NCI-H2107 (cell line): ENCODE measurements around the gene PACRG.
"Not testable (repeated sequence)": the region's sequence is repeated elsewhere in the genome, so short reads cannot be mapped to it uniquely, and the experiment has no call there.

Experiments
- DNase-seq: peaks from one replicate; lab custom pipeline; 2025; lab: John Stamatoyannopoulos, UW

The PACRG gene

DNA sequence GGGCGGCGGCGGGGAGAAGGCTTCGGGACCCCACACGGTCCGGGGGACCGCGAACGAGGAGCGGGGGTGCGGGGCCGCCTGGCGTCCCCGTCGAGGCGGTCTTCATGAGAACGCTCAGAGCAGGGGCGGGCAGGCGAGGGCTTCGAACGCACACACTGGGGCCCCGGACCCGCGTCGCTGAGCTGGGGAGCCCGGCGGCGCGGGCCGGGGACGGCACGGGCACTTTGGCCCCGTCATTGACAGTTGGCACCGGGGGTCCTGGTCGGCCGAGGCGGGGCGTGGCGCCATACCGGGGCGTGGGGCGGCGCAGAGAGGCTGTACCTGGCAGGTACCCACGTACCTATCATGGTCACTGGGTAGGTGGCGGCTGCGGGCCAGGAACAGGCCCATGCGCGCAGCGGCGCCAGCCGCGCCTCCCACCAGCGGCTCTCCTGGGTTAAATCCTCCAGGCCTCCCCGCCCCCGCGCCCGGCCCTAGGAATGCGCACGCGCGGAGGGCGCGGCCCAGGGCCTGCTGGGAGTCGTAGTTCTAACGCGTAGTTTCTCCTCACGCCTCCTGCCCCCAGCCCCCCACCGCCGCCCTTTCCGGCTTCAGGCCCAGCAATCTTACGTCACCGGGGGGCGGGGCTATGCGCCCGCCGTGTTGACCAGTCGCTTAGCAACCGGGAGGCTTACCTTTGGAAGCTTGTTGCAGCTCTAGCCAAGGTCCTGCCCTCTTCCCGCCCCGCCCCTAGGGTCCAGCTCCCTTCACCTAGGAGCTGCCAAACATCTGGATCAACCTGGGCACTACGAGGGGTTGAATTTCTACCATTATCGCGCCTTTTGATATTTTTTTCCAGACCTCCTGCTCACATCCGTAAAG, at the start of gene PACRG, which contains the start of gene PRKN:
Gene PACRG, plus strand, starts transcription at position 653 of the 861 bp plus-strand sequence.
Gene PRKN, minus strand, starts transcription at position 445 of the 861 bp plus-strand sequence.
- DNase-seq = peak; percentile 85

DNA sequence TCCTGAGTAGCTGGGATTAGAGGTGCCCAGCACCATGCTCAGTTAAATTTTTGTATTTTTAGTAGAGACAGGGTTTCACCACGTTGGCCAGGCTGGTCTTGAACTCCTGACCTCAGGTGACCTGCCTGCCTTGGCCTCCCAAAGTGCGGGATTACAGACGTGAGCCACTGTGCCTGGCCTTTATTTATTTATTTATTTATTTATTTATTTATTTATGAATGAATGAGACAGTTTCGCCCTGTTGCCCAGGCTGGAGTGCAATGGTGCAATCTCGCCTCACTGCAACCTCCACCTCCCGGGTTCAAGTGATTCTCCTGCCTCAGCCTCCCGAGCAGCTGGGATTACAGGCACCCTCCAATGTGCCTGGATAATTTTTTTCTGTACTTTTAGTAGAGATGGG, 48.9 kb upstream of the PACRG start:
- not testable (repeated sequence) for DNase-seq

DNA sequence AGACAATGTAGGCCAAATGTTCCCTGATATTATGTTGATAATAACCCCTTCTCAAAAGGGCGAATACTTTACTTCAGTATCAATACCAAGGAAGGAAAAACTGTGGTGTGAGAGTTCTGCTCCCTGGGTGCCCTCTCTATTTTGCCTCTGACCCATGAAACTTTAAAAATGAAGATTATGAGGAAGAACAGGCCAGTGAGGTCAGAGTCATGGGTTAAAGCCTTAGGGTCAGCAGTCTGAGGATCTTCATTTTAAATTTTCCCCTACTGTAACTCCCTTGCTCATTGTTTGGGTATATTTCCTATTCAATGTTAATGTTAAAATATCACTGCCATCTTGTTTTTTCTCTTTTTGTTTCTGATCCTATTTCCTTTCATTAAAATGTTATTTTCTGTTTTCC, 48.1 kb upstream of the PACRG start:
- DNase-seq = no peak

DNA sequence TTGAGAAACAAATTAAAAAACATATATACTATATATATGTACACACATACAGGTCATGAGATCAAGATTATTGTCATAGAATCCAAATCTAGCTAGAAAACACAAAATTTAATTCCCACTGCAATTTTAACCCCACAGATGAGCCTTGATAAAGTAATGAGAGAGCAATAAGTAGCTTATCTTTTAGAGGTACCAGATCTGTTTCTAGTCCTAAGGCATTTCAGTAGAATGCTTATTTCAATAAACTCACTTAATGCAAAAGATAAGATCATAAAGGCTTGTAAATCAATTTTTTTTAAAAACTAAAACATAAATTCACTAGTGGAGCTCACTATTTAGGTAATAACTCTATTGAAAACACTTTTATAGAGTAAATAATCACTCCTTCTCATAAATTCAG, 47.4 kb upstream of the PACRG start:
- no peak for DNase-seq

DNA sequence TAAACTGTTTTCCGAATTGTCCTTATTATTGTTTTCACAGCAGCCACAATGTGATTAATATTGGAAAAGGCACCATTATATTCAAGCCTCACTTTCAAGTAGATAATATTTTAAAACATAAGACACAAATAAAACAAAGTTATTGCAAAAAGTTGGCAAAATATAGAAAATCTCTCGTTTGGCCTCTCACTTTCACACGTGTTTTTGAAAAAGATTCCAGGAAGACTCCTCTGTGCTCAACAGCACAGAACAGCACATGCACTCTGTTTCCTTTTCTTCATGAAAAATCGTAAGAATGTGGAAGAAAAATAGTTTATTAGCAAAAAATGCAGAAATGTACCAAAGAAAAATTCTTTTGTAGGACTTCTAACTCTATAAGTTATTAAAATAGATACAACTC, 46.9 kb upstream of the PACRG start:
- DNase-seq = no peak

DNA sequence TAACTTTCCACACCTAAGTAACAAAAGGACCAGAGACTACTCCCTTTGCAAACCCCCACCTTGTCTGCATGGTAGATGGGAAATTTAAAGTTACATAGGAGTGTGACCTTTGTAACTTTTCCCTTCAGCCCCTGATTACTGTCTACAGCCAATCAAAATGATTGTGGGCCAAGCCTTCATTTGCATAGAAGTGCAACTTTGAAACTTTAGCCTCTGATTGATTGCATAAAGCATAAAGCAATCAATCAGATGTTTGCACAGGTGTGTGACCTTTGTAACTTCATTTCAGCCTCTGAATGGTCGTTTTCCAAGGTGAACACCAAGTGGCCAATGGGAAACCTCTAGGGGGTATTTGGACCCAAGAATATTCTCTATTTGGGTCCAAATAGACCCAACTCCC, 46.3 kb upstream of the PACRG start:
- no peak for DNase-seq

DNA sequence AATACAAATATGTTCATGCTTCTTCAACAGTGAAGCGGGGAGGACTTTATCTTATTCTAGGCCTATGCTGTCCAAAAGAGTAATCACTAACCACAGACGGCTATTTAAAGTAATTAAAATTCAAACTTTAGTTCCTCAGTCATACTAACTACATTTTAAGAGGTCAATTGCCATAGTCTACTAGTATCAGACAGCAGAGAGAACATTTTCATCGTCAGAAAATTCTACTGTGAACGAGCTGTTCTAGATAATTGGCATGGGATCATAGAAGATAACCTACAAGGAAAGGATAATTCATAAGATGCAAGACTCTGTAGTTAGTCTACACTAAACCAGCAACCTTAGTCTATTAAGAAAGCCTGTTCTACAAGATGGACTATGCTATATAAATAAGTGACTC, 44.6 kb upstream of the PACRG start:
- no peak for DNase-seq

DNA sequence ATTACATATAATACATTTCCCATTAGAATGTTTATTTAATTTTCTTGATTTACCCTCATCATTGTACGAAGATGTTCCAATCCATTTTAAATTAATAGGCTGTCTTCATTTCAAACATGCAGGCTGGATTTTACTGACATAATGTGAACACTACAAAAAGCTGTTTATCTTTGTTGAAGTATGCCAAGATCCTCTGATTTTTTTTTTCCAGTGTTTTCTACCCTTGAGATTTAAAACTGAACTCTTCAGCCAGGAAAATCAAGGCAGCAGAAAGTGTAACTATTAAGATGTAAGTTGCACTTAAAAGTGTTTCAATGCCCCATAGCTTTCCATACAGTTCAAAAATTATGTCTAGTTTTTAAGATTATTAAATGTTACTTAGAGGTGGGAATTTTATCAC, 43.7 kb upstream of the PACRG start:
- DNase-seq = no peak

DNA sequence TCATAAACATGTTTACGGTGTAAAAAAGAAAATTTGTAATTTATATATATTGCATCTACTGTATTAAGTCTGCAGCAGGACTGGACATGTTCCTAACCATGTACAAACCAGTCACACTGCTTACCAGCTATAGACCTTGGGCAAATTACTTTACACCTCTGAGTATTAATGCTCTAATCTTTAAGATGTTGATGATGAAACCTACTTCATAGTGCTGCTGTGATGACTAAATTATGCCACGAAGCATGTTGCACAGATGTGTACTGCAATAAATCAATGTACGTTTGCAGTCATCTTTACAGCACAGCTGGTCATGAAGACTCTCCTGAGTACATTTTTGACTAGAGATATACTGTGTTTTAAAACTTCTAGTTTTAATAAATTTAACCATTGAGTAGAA, 42.8 kb upstream of the PACRG start:
- DNase-seq = no peak

DNA sequence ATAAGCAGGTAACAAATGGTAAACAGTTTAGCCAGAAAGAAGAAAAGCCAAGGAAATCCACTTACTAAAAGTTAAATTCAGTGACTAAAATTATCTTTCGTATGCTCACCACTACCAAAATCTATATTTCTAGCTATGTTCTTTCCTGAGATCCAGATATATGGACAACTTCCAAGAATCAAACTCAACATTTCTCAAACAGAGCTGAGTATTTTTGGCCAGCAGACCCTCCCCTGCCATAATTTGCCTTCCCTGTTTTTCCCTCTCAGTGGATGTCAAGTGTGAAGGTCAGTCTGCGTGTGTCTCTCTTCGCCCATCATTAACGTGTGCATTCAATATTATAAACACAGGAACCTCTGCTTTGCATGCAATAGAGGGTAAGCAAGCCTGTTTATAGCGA, 42.2 kb upstream of the PACRG start:
- no peak for DNase-seq

DNA sequence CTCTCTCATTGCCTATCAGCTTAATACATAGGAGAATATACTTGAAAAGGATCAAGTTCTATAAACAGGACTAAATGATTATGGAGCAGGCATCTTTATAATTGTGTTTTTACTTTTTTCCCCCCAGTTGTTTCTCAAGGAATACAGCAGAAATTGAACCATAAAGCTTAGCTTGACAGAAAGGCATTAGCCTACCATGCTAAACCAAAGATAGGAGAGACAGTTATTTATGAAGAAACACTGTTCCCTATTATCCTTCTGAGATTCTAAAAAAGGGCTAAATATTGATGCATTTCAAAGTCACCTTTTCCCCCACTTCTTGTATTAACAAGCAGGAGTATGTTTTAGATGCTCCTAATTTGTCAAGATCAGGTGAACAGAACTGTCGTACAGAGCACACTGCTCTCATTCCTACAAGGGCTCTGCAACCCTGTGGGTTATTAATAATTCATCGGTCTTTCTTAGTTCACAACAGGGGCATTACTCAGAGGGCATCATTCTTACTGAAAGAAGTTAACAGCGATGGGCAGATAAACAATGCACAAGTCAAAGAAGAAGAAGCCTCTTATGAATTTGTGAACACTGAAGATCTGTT, 38.9 kb upstream of the PACRG start:
- no peak for DNase-seq

DNA sequence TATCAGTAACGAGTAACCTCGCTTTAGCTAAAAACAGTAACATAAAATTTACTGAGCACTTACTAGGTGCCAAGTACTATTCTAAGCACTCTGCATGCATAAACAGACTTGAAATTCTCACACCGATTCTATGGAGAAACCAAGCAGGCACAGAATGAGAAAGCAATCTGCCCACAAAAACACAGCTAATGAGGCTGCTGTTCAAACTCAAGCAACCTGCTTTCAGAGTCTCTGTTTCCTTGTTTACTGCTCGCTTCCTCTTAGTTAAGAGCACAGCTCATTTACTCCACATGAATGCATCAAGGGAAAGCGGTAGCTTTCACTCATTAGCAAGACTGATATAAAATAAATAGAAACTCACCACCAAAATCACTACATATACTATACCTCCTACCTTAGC, 37.6 kb upstream of the PACRG start:
- DNase-seq = no peak

DNA sequence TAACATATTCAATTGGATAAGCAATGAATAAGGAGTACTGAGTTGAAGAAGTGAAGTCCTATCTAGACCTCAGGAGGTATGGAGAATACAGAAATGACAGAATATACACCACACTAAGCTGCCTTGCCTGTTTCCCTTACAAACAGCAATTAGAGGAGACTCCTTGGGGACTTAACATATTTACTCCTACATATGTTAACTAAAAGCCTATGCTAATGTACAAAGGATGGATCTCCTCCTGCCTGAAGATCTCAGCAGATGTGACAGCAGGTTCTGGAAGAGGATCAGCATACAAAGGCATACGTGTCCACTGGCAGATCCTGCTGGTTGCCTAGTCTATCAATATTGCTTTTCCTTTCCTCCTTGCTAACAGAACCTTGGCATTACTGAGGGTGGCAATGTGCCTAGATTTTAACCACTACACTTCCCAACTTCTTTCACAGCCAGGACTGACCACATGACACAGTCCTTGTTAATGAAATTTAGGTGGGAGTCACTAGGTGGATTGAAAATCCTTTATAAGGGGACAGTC, 29.8 kb upstream of the PACRG start:
- DNase-seq = no peak

DNA sequence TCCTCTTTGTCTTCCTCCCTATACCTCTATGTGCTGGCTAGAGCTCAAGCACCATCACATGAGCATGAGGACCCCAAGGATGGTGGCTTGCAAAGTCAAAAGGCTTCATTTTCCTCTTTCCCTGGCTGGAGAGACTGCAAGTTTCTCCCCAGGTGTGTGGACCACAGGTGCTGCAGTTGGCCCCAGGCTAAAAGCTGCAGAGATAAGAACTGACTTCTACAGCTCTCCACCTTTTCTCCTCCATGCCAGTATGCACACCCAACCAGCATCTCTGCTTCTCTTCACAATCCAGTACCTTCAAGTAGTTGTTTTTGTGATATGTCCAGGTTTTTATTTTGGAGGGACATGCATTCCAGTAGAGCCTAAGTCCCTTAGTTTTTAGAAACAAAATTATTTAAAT, 29.3 kb upstream of the PACRG start:
- DNase-seq = no peak

DNA sequence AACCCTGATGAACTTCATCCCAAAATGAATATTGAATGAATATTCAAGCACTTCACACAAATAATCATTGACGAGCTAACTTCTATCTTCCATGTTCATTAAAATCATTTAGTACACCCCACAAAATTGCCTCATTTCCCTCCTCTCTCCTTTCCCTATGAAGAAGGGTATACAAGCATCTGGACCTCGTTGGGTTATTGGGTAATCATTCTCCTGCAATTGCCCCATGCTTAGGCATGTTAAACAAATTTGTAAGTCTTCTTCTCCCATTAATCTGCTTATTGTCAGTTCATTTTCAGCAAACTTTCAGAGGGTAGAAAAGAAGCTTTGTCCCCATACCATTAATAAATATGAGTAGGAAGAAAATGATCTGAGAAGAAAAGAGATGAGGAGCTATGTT, 27.8 kb upstream of the PACRG start:
- no peak for DNase-seq

DNA sequence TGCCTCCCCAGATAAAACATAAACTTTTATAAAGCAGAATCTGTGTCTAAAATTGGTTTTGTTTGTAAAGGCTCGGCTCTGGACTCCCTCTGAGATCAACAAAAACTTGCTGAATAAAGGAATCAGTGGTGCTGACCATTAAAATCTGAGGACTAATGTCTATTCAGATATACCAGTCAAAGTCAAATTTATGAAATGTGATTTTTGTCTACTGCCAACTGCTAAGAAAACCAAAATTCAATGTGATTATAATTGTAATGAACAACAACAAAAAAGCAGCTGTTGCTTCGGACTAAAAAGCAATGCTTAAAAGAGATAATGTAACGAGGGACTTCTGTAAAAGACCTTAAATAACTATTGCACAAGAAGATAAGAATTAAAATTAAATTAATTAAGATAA, 26.8 kb upstream of the PACRG start:
- DNase-seq = no peak

DNA sequence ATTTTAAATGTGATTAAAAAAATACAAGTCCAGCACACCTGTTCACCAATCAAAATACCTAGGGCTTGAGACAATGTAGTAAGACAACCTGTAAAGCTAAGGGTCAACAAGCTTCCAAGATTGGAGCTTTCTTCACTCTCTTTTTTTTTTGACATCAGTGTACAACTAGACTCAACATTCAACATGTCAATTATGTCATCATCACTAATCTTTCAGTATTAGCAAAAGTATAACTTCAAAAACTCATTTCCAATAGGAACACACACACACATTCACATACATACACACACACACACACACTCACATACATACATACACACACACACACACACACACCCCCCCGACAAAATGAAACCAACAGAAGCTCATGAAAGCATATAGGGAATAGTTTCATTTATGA, 26.2 kb upstream of the PACRG start:
- DNase-seq = no peak

DNA sequence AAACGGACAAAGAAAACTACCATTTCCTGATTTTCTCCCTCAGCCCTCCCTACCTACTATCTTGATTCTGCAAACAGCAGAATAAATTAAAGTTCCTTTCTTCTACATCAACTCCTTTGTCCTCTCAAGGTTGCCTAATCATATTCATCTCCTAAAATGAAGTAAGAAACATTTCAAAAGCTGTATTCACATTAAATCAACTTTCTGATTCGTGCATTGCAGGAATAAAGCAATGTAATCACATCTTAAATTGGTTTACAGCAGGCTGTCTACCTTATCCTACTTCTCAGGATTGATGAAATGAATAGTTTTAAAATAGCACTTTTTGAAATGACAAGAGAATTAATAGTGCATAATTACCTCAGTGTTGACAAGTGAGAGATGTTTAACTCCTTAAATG, 25.3 kb upstream of the PACRG start:
- no peak for DNase-seq

DNA sequence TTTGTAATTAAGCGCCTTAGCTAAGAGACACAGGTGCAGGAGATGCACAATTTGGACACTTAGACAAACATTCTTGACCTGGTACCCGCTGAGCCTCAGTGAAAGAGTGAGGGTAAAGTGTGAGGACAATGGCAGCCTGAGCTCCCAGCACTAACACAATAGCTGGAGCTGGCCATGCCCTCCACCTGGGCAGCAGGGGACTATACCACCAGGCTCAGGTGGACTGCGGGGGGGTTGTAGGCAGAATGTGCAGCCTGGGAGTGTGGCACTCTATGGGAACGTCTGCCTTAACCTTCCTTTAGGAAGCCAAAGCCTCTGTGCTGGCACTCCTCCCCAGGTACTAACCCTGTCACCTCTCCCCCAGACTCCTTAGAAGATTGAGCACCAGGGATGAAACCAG, 23.8 kb upstream of the PACRG start:
- no peak for DNase-seq

DNA sequence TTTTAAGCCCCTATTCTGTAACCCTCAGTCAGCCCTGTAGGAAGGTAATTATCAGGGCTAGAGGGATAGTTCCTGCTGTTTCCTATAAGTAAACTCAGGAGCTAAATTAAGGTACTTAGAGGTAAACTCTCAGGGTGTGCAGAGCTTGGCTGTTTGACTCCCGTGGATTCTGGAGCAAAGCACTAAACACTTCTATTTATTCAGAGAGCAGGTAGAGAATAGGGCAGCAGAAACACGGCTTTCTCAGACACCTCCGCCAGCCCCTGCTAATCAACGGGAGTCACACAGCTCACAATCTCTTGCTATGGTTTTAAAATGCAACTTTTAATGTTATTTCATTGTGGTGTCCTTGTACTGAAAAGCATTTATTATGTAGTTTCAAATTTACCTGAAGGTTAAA, 22.0 kb upstream of the PACRG start:
- no peak for DNase-seq

DNA sequence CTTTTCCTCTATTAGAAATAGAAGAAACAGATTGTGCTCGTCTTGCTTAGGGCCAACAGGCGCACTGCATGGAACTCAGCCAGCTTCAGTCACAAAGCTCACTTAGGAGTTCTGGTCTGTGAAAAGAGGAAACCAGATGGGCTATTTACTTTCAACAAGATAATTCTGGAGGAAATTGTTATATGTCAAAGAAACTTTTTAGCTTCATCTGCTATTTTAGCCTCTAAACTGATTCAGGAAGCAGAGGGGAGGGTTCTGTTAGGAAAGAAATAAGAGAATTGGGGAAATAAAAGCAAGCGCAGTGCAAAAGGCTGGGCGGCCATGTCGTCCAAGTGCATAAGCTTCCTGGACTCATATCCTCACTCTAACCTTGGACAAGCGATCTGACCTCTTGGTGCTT, 21.5 kb upstream of the PACRG start:
- DNase-seq = no peak

DNA sequence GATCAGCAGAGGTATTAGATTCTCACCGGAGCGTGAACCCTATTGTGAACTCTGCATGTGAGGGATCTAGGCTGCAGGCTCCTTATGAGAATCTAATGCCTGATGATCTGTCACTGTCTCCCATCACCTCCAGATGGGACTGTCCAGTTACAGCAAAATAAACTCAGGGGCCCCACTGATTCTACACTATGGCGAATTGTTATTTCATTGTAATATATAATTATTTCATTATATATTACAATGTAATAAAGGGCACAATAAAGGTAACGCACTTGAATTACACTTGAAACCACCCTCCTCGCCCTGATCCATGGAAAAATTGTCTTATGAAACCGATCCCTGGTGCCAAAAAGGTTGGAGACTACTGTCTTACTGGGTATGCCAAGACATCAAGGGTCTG, 18.8 kb upstream of the PACRG start:
- no peak for DNase-seq

DNA sequence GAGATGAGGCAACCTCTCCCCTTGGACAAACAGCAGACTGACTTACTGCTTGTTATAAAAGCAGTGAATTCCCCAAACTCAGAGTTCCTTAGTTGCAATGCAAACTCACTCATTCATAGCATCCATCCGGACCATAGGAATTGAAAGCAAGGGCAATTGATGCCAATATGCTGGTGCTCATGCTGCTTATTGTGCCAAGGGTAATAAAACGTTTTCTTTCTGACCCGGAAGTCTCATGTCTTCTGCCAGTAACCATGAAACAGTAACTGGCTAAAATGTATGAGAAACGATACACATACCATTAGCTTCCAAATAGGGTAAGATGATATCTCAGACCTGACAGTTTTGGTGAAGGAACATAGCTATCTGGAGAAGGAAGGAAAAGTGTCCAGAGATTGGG, 18.3 kb upstream of the PACRG start:
- DNase-seq = no peak

DNA sequence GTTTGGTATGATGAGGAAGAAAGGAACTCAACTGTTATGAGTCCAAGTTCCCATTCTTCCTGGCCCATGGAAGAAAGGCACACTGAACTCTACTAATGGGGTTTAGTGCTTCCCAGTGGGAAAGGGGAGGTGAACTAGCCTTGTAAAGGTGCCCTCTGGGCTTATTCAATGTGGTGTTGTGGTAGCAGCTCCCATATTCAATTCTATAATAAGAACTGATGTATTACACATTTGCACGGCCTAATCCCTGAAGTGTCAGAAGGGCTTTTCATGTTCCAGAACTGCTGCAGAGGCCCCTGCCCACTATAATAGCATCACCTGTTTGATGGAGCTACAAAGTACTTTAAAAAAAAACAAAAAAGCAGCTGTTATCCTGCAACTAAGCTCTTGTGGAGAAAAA, 17.4 kb upstream of the PACRG start:
- DNase-seq = no peak
